ENCODE data around the gene PDIA5. TPM values are rescaled to one million over a fixed set of nuclear protein-coding genes. Genes with fewer than 3 reads are reported as not detected.

The PDIA5 gene
- total RNA-seq, 2 experiments from 2014 or later = 7.1 to 7.2 TPM

DNA sequence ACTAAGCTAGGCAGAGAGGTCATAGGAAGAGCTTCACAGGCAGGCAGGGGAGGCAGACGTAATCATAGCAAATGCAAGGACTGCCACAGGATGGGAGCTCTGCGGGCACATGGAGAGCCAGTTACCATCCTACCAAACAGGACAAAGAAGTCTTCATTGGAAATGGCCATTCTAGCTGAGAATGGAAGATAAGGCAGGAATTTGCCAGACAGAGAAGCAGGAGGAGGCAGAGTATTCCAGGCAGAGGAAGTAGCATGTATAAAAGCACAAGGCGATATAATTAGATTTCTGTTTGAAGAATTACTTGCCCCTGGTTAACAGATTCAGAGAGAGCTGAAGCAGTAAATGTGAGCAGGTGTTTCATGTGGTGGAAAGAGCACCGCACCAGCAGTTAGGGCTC, 35.8 kb upstream of the PDIA5 start:
- no peak overlapping the region for H3K27ac Mint-ChIP-seq
- POLR2A ChIA-PET = no interaction called here
- no peak for DNase-seq
- H3K27me3 Mint-ChIP-seq = peaks cover 50% of the 10 kb centered on the region
- ATAC-seq (ENCODE audit: low read depth) = no peak
- no peak overlapping the region for H3K4me3 Mint-ChIP-seq
- H3K9me3 Mint-ChIP-seq = no peaks in the 10 kb centered on the region
- H3K4me1 Mint-ChIP-seq = peaks cover 8% of the 10 kb centered on the region
- H3K36me3 Mint-ChIP-seq = no peaks in the 10 kb centered on the region

DNA sequence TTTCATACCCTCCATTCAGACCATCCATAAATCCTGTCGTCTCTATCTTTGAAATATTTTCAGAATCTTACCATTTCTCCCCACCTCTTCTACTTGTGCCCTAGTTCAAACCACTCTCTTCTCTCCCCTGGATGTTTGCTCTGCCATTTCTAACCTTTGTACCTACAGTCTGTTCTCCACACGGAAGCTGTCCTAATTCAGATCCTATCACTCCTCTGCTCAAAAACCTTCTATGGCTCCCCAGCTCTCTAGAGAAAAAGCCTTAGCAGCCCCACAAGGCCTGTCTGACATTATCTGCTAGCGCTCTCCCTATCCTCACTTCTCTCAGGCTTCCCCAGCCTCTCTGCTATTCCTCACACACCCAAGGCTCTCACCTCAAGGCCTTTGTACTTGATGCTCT, 34.8 kb upstream of the PDIA5 start:
- Mint-ChIP-seq H3K4me1 (peaks cover 5% of the 10 kb centered on the region), H3K27me3 (peaks cover 44% of the 10 kb centered on the region), H3K4me3 (no peak overlapping the region), H3K36me3 (no peaks in the 10 kb centered on the region), H3K9me3 (no peaks in the 10 kb centered on the region), H3K27ac (no peak overlapping the region)
- no peak for ATAC-seq (ENCODE audit: low read depth)
- no peak for DNase-seq
- POLR2A ChIA-PET = interaction anchor here (0.6 kb wide), 1 partner anchor 213 kb away, joined by 6 read pairs; no protein-coding TSS in a partner anchor

DNA sequence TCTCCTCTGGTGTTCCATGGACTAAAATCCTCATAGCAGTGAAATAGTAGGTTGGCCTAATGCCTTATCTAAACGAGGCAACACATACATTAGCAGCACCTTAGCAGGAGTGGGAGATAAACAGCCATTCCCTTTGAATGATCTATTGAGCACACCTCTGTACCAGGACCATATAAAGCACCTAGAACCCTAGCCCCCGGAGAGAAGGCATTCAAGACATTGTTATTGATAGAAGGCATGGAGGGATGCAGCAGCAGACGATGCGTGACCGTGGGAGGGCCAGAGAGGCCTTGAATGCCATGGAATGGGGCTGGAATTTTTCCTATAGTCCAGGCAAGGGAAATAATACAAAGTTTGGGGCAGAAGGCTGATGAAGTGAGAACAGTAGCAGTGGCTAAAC, 32.7 kb upstream of the PDIA5 start:
- ATAC-seq (ENCODE audit: low read depth) (no peak), DNase-seq (no peak)
- H3K4me1 Mint-ChIP-seq = no peaks in the 10 kb centered on the region
- POLR2A ChIA-PET = no interaction called here
- H3K4me3 Mint-ChIP-seq = no peak overlapping the region
- no peaks in the 10 kb centered on the region for H3K36me3 Mint-ChIP-seq
- no peak overlapping the region for H3K27ac Mint-ChIP-seq
- H3K27me3 Mint-ChIP-seq = peaks cover 48% of the 10 kb centered on the region
- no peaks in the 10 kb centered on the region for H3K9me3 Mint-ChIP-seq

DNA sequence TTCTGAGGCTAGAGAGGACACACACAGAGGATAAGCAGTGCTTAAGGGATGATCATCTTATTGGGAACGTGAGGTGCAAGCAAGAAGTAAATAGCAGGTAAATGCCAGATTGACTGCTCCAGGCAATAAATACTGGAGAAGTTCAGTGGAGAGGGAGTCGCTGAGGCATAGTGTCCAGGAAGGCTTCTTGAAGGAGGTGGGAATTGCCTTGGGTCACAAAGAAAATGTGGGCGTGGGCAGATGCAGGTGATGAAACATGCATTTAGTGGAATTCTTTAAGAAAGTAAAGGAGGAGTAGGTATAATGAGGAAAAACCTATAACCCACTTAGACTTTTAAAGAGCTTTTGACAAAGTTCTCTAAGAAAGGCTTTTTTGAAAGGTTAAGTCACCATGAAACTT, 31.8 kb upstream of the PDIA5 start:
- no peaks in the 10 kb centered on the region for H3K36me3 Mint-ChIP-seq
- no peaks in the 10 kb centered on the region for H3K4me1 Mint-ChIP-seq
- H3K27me3 Mint-ChIP-seq = peaks cover 46% of the 10 kb centered on the region
- no peaks in the 10 kb centered on the region for H3K9me3 Mint-ChIP-seq
- ATAC-seq (ENCODE audit: low read depth) = no peak
- H3K4me3 Mint-ChIP-seq = no peak overlapping the region
- POLR2A ChIA-PET = no interaction called here
- no peak overlapping the region for H3K27ac Mint-ChIP-seq
- no peak for DNase-seq

DNA sequence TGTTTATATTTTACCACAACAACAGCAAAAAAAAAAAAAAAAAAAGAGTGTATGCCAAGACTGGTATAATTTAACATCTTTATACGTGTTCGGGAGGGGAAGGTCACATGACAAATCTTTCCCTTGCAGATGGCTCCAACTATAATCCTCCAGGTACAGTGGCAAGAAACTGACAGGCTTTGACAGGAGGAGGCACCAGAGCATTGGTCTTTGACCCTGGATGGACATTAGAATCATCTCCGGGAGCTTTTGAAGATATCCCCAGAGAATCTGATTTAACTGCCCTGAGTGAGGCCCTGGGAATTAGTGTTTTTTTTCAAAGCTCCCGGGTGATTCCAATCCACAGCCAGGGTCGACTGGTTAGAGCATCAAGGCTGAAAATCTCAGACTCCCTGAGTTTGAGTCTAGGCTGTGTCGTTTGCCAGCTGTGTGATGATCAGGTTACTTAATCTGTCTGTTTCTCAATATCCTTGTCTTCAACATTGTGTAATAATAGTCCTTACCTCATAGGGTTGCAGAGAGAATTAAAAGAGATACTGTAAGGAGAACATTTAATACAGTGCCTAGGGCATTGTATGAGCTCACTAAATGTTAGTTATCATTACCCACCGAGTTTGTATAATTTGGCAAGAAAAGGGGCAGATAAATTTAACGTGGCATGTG, 30.3 kb upstream of the PDIA5 start:
- Mint-ChIP-seq H3K27me3 (peaks cover 48% of the 10 kb centered on the region), H3K9me3 (no peaks in the 10 kb centered on the region), H3K27ac (no peak overlapping the region), H3K36me3 (no peaks in the 10 kb centered on the region), H3K4me3 (no peak overlapping the region), H3K4me1 (no peaks in the 10 kb centered on the region)
- DNase-seq (no peak), ATAC-seq (ENCODE audit: low read depth) (no peak)
- POLR2A ChIA-PET = no interaction called here

DNA sequence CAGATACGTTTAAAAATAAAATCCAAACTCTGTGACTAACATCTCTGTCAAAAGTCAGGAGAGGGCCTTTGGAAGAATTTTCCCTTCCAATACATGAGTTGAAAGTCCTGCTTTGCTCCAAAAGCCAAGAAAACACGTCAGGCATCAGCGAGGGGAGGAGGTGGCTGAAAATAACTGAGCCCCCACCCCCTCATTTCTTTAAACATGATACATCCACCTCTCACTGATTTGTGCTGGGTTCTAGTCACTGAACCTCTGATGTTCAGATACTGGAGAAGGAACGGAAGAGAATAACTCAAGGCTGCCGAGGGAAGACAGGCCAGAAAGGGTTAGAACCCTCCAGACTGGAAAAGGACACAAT, 29.8 kb upstream of the PDIA5 start:
- Mint-ChIP-seq H3K4me3 (no peak overlapping the region), H3K36me3 (no peaks in the 10 kb centered on the region), H3K4me1 (no peaks in the 10 kb centered on the region), H3K9me3 (no peaks in the 10 kb centered on the region), H3K27ac (no peak overlapping the region), H3K27me3 (peaks cover 48% of the 10 kb centered on the region)
- POLR2A ChIA-PET = no interaction called here
- ATAC-seq (ENCODE audit: low read depth) (no peak), DNase-seq (no peak)

DNA sequence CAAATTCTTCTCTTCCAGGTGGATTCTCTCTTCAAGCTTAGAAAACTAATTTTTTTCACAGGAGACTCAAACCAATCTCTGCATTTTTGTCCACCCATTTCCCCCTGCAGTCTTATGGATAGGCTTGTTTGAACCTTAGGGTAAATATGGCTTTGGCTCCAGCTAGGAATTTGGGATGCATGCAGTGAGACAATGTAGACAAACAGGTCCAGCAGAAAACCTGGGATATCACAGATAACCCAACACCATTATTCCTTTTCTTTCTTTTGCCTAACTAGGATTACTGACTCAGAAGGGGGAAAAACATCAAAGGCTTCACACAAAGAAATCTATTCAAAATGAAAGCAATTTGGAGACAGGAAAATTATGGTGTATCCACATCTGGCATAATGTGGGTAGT, 28.1 kb upstream of the PDIA5 start:
- no peak overlapping the region for H3K4me3 Mint-ChIP-seq
- DNase-seq (no peak), ATAC-seq (ENCODE audit: low read depth) (no peak)
- POLR2A ChIA-PET = no interaction called here
- no peaks in the 10 kb centered on the region for H3K9me3 Mint-ChIP-seq
- no peaks in the 10 kb centered on the region for H3K36me3 Mint-ChIP-seq
- H3K4me1 Mint-ChIP-seq = no peaks in the 10 kb centered on the region
- H3K27me3 Mint-ChIP-seq = peaks cover 55% of the 10 kb centered on the region
- no peak overlapping the region for H3K27ac Mint-ChIP-seq

DNA sequence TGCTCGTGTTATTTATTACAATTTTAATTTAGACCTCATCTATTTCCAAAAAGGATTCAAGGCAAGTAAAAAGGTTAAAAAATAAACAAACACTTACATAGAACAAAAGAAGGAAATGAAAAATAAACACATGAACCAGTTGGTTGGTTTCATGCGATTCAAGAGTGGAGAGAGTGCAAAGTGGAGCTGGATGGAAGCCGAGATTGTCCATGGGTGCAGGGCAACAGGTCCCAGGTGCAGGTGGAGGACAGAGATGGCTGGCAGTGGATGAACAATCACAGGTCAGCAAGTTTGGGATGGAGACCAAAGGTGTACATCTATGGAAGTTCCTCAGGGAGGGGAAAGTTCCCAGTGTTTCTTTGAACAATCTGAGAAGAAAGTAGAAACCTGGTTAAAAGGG, 27.6 kb upstream of the PDIA5 start:
- H3K4me1 Mint-ChIP-seq = no peaks in the 10 kb centered on the region
- no peak for DNase-seq
- H3K4me3 Mint-ChIP-seq = no peak overlapping the region
- H3K9me3 Mint-ChIP-seq = no peaks in the 10 kb centered on the region
- no peak for ATAC-seq (ENCODE audit: low read depth)
- no peak overlapping the region for H3K27ac Mint-ChIP-seq
- no peaks in the 10 kb centered on the region for H3K36me3 Mint-ChIP-seq
- H3K27me3 Mint-ChIP-seq = peaks cover 54% of the 10 kb centered on the region
- POLR2A ChIA-PET = no interaction called here

DNA sequence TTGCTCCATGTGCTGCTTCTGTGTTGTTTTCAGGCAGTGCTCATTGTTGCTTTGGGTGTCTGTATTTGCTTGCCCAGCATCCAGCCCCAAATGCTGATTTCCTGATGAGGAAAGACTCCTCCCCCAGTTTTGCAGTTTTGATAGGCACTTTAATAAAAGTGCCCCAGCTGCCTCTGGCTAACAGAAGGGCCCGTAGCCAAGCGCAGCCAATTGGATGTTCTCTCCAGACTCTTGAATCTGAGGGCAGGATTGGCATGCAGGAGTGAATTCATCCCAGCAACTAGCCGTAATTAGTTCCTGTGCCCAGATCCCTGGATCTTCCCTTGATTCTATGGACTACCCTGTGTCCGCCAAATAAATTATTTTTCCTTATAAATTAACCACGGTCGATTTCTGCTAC, 24.4 kb upstream of the PDIA5 start:
- no peak overlapping the region for H3K27ac Mint-ChIP-seq
- POLR2A ChIA-PET = no interaction called here
- H3K27me3 Mint-ChIP-seq = peaks cover 44% of the 10 kb centered on the region
- no peak overlapping the region for H3K4me3 Mint-ChIP-seq
- no peaks in the 10 kb centered on the region for H3K4me1 Mint-ChIP-seq
- no peaks in the 10 kb centered on the region for H3K9me3 Mint-ChIP-seq
- ATAC-seq (ENCODE audit: low read depth) (no peak), DNase-seq (no peak)
- no peaks in the 10 kb centered on the region for H3K36me3 Mint-ChIP-seq

DNA sequence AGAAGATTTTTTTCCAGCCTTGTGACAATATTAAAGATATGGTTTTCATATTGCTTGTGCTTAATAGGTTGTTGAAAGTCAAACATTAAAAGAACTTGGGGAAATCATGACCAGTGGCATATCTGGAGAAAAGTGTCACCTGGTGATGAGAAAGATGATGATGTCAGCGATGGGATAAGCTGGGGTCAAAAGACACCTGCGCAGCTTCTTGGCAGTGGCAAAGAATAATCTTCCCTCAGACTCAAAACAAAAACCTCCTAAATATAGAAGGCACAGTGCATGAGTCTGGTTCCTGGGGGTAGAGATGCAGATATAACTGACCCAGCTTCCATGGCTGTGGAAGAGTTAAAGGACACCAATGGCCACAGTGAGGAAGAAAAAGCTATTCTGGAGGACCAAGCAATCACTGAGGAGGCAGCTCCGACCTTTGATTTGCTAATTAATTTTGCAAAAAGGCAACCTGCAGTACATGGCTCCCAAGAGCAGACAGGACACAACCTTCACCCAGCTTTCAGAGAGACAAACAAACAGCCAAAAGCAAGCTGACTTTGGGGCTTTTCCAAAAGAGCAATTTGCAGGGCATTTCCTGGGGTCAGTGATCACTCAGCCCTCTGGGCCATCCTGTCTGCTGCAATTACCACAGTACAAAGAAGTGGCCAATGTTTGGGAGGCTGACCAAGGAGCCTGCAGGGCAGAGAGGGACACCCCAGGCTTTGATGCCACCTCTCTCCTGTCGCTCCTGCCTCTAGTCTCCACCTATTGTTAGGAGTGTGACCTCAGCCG, 21.7 kb upstream of the PDIA5 start:
- ATAC-seq (ENCODE audit: low read depth) (no peak), DNase-seq (no peak)
- H3K27me3 Mint-ChIP-seq = peaks cover 20% of the 10 kb centered on the region
- no peak overlapping the region for H3K27ac Mint-ChIP-seq
- no peak overlapping the region for H3K4me3 Mint-ChIP-seq
- no peaks in the 10 kb centered on the region for H3K4me1 Mint-ChIP-seq
- no peaks in the 10 kb centered on the region for H3K9me3 Mint-ChIP-seq
- no peaks in the 10 kb centered on the region for H3K36me3 Mint-ChIP-seq
- POLR2A ChIA-PET = interaction anchor here (0.7 kb wide), 1 partner anchor 342 kb away, joined by 3 read pairs; no protein-coding TSS in a partner anchor

DNA sequence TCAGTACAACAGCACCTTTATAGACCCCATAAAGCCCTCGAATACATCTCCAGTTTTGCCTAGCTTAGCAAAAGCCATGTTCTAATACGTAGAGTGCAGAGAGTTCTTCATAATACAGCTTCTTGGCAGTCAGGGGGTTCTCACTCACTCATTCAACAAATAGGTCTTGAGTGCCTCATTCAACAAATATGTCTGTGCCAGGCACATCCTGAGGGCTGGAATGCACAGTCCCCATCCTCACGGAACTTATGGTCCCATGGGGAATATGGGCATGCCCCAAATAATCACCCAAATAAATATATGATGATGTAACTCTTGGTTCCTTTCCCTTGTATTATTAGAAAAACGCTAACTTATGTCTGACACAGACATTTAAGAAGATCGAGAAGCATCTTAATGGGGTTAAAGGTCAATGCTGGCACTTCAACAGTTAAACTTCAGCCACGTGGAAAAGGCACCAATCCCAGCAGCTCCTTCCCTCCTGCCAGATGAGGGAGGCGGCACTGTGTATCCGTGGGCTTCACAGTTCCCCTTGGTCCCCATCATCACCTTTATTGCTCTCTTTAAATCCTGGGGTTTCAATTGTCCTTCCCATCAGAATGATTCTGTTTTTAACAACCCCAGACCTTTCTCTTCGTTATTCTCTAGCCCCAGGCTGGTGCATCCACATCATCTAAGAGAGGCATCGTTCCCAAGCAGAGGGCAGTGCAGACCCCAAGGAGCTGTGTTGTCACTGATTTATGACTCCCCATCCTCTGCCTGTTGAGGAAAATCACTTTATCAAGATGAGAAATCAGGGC, 20.4 kb upstream of the PDIA5 start:
- peaks cover 16% of the 10 kb centered on the region for H3K27me3 Mint-ChIP-seq
- POLR2A ChIA-PET = no interaction called here
- H3K4me1 Mint-ChIP-seq = no peaks in the 10 kb centered on the region
- no peaks in the 10 kb centered on the region for H3K36me3 Mint-ChIP-seq
- no peak overlapping the region for H3K27ac Mint-ChIP-seq
- no peak for ATAC-seq (ENCODE audit: low read depth)
- H3K9me3 Mint-ChIP-seq = no peaks in the 10 kb centered on the region
- no peak for DNase-seq
- no peak overlapping the region for H3K4me3 Mint-ChIP-seq

DNA sequence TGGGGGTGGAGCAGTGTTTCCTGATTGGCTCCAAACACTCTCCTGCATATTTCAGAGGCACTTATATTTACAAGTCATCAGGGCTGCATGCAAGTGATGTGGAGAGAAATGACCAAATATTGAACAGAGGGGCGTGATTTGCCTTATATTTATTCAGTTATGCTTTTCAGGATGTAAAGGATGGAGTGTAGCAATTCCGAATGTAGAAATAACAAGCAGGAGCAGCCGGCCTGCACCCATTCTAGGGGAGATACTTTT, 19.8 kb upstream of the PDIA5 start:
- no peak for DNase-seq
- ATAC-seq (ENCODE audit: low read depth) = no peak
- Mint-ChIP-seq H3K9me3 (no peaks in the 10 kb centered on the region), H3K4me1 (no peaks in the 10 kb centered on the region), H3K4me3 (no peak overlapping the region), H3K27me3 (peaks cover 18% of the 10 kb centered on the region), H3K27ac (no peak overlapping the region), H3K36me3 (no peaks in the 10 kb centered on the region)
- POLR2A ChIA-PET = no interaction called here

DNA sequence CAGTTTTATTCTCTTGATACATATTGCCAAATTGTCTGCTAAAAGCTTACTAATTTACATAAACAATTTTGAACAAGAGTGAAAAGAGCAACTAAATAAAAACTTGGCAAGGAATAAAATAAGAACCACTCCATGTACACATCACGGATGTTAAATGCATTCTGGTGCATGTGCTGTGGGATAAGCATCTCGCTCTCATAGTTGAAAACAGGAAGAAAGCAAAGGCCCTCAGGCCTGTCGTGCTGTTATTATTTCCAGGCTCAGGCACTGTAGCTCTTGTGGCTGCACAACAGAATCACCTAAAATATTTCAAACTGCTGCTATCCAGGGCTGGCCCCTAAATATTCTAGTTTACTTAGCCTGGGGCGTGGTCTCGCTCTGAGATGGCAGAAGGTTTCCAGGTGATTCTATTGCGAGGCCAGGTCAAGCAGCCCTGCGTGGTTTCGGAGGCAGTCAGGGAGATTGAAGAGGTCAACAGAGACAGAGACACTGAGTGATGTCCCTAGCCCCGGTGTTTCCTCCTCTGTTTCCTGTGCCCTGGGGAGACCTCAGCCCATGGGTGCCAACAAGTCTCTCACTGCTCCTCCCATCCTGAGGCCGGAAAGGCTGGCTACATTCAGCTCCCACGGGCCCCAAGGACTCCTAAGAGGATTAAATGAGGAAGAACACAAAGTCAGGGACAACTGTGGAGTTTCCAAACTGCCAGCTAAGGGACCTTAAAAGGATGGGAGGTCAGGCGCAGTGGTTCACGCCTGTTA, 18.2 kb upstream of the PDIA5 start:
- H3K9me3 Mint-ChIP-seq = no peaks in the 10 kb centered on the region
- no peaks in the 10 kb centered on the region for H3K36me3 Mint-ChIP-seq
- DNase-seq (no peak), ATAC-seq (ENCODE audit: low read depth) (no peak)
- H3K4me3 Mint-ChIP-seq = no peak overlapping the region
- peaks cover 10% of the 10 kb centered on the region for H3K27me3 Mint-ChIP-seq
- POLR2A ChIA-PET = interaction anchor here (0.6 kb wide), 1 partner anchor 1227 kb away, joined by 3 read pairs; no protein-coding TSS in a partner anchor
- H3K4me1 Mint-ChIP-seq = no peaks in the 10 kb centered on the region
- no peak overlapping the region for H3K27ac Mint-ChIP-seq

Measured in activated naive CD8-positive, alpha-beta T cell treated with anti-CD3 and anti-CD28 coated beads, Interleukin-2, amount 10 ng/mL, durations not matched to agents 7 days and 5 days (primary cell).